GM12891 (cell line): ENCODE results near the gene CTNNA2.

Experiments
- DNase-seq: peaks from one replicate; pipeline ENCODE4 v3.0.0; 2011; ENCODE audit warnings: low spot score; ENCODE audit not compliant: insufficient read length
- FAIRE-seq: peaks from 2 replicates; lab custom pipeline; 2011; peaks lifted over from hg19 to GRCh38; lab: Jason Lieb, UNC
- PAX5 ChIP-seq: IDR thresholded peaks from 2 replicates; pipeline ENCODE4 v1.6.1; 2011; ENCODE audit warnings: low read length, moderate library complexity, mild to moderate bottlenecking; ENCODE audit not compliant: insufficient read depth, severe bottlenecking
- POLR2A ChIP-seq: IDR thresholded peaks from 2 replicates; pipeline ENCODE4 v1.6.1; 2011; ENCODE audit warnings: low read depth, low read length, control low read depth
- POLR2AphosphoS5 ChIP-seq: IDR thresholded peaks from 2 replicates; pipeline ENCODE4 v1.6.1; 2011; ENCODE audit warnings: low read depth, low read length, control low read depth
- POU2F2 ChIP-seq: IDR thresholded peaks from 2 replicates; pipeline ENCODE4 v1.6.1; 2011; ENCODE audit warnings: low read depth, mild to moderate bottlenecking, control low read depth, low read length, moderate library complexity
- SPI1 ChIP-seq: IDR thresholded peaks from 2 replicates; pipeline ENCODE4 v1.6.1; 2011; ENCODE audit warnings: low read depth, low read length, control low read depth
- TAF1 ChIP-seq: IDR thresholded peaks from 2 replicates; pipeline ENCODE4 v1.6.1; 2011; ENCODE audit warnings: low read depth, low read length, control low read depth

Gene CTNNA2

DNA sequence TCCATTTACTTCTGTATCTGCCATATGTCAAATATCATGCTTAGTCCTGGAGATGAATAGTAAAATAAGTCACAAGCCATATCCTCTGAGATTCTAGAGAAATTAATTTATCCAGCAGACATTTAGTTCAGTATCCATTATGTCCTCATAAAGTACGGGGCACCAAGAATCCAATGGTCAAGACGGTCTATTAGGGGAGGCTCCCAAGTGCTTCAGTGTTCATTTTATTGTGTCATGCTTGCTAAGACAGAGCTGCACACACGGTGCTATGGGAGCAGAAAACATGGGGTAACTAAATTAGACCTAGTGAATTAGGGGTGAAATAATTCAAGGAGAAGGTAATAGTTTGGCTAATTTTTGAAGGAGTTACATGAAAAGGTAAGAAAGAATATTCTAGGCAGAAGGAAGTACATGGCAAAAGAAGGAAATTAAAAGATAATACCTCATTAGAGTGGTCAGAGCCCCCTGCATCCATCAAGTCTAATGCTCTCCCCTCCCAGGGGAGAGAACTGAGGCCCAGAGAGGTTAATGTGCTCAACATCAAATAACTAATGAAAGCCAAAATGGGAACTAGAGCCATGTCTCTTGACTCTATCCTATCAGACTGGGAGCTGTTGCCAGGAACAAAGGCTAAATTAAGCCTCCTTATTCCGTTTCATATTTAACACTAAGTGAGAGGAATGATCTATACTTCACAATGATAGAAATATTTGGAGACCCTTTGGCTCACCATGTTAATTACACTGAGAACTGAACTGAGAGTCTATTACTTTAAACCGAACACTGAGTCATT lies 433.0 kb downstream of the CTNNA2 start:
- FAIRE-seq (no peak), DNase-seq (no peak)
- no peak for TF ChIP-seq POU2F2
- no peak for TF ChIP-seq TAF1
- TF ChIP-seq POLR2A = no peak
- no peak for TF ChIP-seq POLR2AphosphoS5
- TF ChIP-seq PAX5 = no peak
- no peak for TF ChIP-seq SPI1

DNA sequence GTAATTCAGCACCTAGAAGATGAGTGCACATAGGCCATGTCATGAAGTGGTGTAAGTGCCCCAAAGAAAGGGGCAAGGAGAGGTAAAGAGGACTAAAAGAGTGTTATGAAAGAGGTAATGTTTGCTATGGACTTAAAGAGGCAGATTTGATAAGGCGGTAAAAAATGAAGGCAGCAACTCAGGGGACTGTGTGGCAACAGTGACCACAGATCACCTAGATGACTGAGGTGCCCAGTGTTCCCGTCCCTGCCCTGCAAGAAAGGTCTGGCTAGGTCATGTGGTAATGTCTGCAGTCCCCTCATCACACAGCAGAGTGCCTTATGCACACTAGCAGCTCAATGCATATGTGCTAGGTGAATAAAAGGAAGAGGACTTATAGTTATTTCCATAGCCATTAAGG lies 434.9 kb downstream of the CTNNA2 start:
- FAIRE-seq (no peak), DNase-seq (no peak)
- TF ChIP-seq POLR2A (no peak), POLR2AphosphoS5 (no peak), SPI1 (no peak), TAF1 (no peak), PAX5 (no peak), POU2F2 (no peak)

DNA sequence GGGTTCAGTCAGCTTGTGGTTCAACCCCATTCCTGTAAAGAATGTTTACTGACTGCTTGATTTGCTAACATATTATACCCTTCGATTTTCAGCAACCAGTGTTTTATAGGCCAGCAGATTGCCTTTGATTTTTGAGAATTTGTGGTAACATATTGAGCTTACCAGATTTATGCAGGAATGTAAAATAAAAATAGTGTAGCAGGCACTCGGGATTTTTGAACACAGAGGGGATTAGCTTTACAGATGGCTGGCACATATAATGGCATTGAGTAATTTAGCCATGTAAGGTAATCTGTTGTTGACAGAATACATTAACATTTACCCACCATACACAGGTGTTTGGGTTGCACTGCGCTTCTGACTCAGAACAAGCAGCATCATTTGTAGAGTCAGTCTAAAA lies 437.7 kb downstream of the CTNNA2 start:
- DNase-seq = no peak
- no peak for FAIRE-seq
- TF ChIP-seq PAX5 (no peak), TAF1 (no peak), SPI1 (no peak), POLR2AphosphoS5 (no peak), POU2F2 (no peak), POLR2A (no peak)

DNA sequence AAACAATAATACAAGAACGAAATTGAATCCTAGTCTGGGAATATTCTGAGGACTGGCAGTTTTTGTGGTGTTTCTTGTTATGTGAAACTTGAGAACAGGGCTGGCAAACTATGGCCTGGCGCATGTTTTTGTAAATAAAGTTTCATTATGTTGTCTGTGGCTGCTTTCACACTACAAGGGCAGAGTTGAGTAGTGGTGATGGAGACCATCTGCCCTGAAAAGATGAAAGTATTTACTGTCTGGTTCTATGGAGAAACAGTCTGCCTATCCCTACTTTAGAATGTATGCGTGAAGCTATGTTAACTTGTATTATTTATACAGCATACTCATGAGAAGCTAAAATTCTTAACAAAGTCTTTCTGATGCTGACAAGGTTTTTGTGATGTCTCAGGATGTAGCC lies 439.8 kb downstream of the CTNNA2 start:
- no peak for TF ChIP-seq TAF1
- no peak for TF ChIP-seq POU2F2
- TF ChIP-seq SPI1 = no peak
- no peak for TF ChIP-seq PAX5
- TF ChIP-seq POLR2AphosphoS5 = no peak
- FAIRE-seq (no peak), DNase-seq (no peak)

DNA sequence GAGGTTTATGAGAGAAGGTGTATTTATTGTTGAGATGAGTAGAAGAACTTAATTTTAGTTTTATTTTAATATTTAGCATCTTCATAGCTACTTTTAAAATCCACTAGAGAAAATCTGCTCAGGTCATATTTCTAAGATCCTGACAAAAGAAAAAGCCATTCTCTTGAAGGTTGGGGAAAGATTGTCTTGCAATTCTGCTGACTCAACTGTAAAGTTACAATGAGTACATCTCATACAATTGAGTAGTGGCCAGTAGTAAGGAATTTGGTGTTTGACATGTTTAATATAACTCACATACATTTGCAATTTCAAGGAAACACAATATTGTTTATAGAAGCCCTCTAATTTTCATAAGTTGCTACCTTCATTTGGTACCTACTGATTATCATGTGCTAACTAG lies 447.2 kb downstream of the CTNNA2 start:
- FAIRE-seq (no peak), DNase-seq (no peak)
- TF ChIP-seq TAF1 = no peak
- TF ChIP-seq PAX5 = no peak
- TF ChIP-seq POU2F2 = no peak
- TF ChIP-seq POLR2AphosphoS5 = no peak
- no peak for TF ChIP-seq SPI1
- no peak for TF ChIP-seq POLR2A

DNA sequence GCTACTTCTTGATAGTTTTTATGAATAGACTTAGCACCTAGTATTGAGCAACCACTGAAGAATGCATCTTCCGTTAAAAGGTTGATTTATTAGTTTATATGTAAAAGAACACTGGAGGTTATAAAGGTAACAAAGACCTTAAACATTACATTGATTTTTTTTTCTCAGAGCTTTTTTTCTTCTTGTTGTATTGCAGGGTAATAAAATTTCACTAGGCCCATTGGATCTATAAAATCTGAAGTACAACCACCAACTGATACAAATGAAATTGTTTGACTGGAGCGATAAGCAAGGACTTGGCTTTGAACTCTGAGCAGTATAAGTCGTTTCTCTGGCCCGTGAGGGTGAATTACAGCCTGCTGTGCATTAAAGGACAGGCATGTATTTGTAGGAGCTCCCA lies 447.7 kb downstream of the CTNNA2 start:
- TF ChIP-seq POLR2AphosphoS5 (no peak), PAX5 (no peak)
- no peak for DNase-seq
- no peak for FAIRE-seq

DNA sequence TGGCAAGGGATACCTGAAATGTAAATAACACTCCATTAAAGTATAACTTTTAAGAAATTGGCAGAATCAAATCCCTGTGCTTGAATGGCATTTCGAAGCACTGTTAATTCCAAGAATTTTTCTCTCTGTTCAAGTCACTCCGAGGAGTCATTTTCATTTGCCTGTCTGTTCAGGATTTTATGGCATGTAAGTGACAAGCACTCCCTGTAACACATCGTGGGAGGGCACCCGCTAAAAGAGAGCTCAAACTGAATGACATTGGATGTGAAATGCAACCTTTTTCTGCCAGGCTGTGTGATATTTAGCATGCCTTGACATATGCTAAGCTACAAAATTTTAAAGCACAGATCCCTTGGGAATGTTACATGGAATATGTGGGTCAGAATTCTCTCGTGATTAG lies 452.1 kb downstream of the CTNNA2 start:
- FAIRE-seq (no peak), DNase-seq (no peak)
- TF ChIP-seq POU2F2 = no peak

DNA sequence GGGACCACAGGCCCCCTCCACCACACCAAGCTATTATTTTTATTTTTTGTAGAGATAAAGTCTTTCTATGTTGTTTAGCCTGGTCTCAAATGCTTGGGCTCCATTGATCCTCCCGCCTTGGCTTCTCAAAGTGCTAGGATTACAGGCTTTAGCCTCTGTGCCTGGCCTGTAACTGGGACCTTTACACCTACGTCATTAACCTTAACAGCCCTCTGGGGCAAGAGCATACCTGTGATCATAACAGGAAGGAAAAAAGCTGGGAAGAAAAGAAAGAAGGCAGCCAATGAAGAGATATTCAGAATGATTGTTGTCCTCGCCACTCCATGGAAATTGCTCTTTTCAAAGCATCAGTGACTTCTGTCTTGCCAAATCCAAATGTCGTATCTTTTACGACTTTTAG lies 453.5 kb downstream of the CTNNA2 start:
- no peak for TF ChIP-seq POLR2A
- TF ChIP-seq POLR2AphosphoS5 = no peak
- TF ChIP-seq PAX5 = no peak
- no peak for TF ChIP-seq SPI1
- TF ChIP-seq POU2F2 = no peak
- no peak for TF ChIP-seq TAF1
- DNase-seq (no peak), FAIRE-seq (no peak)

DNA sequence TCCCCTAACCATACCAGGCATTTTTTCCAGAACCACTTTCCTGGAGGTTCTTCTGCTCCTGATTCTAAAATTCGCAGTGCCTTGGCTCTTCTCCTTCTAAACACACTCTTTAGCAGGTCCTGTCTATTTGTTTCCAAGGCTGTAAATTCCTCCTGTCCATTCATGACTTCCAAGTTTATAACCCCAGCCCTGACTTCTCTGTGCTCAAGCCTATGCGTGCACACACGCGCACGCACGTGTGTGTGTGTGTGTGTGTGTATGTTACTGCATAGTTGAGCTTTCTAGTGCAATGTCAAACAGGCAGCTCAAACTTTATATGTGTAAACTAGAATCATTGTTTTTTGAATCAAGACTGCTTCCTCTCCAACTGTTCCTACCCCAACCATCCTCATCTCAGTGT lies 454.0 kb downstream of the CTNNA2 start:
- TF ChIP-seq POLR2AphosphoS5 (no peak), POLR2A (no peak), POU2F2 (no peak), SPI1 (no peak), PAX5 (no peak), TAF1 (no peak)
- DNase-seq (no peak), FAIRE-seq (no peak)

DNA sequence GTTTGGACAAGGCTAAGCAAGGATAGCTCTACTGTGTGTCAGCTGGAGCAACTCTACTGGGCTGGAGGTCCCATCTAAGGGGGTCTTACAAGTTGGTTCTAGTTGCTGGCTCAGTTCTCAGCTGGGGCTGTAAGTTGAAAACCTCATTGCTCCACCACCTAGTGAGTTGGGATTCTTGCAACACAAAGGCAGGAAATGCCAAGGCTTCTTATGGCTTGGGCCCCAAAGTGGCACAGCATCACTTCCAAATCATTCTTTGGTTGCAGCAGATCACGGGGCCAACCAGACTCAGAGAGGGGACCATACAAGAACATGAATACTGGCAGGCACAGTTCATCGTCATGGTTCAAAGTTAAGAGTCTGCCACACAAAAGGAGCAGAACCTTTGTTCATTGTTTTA lies 459.0 kb downstream of the CTNNA2 start:
- FAIRE-seq = no peak

More for the DNA sequence above, 459.0 kb downstream of the CTNNA2 start:
- TF ChIP-seq SPI1 (no peak), TAF1 (no peak), PAX5 (no peak), POLR2AphosphoS5 (no peak), POU2F2 (no peak)
- no peak for DNase-seq
